Subcutaneous preadipocyte (primary cell): ENCODE data around the gene TCF12. TPM values are rescaled to one million over a fixed set of nuclear protein-coding genes. Genes with fewer than 3 reads are reported as not detected.

Experiments used
- small RNA-seq: library from RNA; depleted of rRNA; stranded (forward); fragments of <200 nt; gene quantifications from one replicate; pipeline ENCODE3, GENCODE V24; 2012
- total RNA-seq: library from RNA; depleted of rRNA; stranded (reverse); fragments of >200 nt; gene quantifications from 2 replicates; pipeline ENCODE4 v1.2.3, GENCODE V29; 2012

The TCF12 gene
- total RNA-seq, result 54.0 and 89.1 TPM in 2 replicates

DNA sequence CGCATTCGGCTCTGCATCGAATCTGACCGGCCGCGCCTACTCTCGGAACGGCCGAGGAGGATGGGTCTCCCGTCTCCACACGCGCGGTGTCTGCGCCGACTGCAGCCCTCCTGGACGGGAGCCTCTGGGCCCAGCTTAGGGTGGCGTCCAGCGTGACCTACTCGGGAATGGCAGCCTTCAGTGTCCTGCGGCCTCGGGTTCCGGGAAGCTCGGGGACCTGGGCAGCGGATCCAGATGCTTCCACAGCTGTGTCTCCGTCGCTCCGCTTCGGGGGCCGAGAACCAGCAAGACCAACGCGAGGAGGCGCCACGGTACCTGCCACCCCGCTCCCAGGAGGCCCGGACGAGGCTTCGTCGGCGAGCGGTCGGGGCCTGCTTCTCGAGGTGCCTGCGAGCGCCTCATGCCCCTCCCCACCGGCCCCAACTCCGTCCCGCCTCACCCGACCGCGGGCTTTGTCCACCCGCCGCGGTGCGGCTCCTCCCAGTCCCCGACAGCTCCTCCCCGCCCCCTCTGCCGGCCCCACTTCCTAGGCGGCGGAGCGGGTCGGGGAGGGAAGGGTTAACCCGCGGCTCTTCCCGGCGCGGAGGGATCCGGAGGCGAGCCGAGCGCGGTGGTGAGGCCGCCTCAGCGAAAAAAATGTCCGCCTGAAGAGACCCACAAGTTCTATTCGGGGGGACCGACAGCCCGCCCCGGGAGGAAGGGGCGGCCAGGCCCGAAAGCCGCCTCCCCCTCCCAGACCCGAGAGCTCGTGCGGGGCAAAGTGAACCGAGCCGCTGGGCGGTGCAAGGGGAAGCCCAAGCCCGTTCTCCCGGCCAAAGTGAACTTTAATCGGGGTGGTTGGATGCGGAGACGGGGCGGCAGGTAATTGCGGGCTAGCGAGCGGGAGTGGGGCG lies at the start of gene TCF12:
TCF12 (plus strand) TSS at position 599 of the 893 bp plus-strand sequence. CDS start 1,270 bp downstream, outside the sequence.

Small RNAs within 50 kb of the gene (small RNA-seq; reads per million reads assigned to genes)
- not detected for gene RF01210

Other genes starting within 250 kb of the TCF12 start
- 28.3 and 36.6 TPM in 2 replicates for gene ZNF280D, start 185.1 kb upstream of the TCF12 start, total RNA-seq